K562 (cell line): ENCODE data around the gene IL12A.

ENCODE experiments used
- CTCF ChIP-seq, 3 experiments: IDR thresholded peaks in 2 of 3; conservative IDR thresholded peaks in 1 of 3; 2 replicates each; pipeline ENCODE4 v1.5.1; 2011 to 2012; ENCODE audit warnings: low read length in 3 of 3, mild to moderate bottlenecking in 3 of 3, control low read depth in 2 of 3, improper control_type of control experiment in 1 of 3, inconsistent platforms in 1 of 3, low read depth in 1 of 3, mixed read lengths in 1 of 3, moderate library complexity in 1 of 3; ENCODE audit not compliant: insufficient read depth in 2 of 3
- EP300 ChIP-seq: IDR thresholded peaks from 2 replicates; pipeline ENCODE4 v1.6.1; 2012; ENCODE audit warnings: low read length, improper control_type of control experiment
- EZH2 ChIP-seq: IDR thresholded peaks from 2 replicates; pipeline ENCODE4 v1.6.1; 2012; ENCODE audit warnings: low read depth, mild to moderate bottlenecking, inconsistent platforms, low read length, borderline replicate concordance
- JUND ChIP-seq, 2 experiments: IDR thresholded peaks; 2 replicates in 1 of 2; 3 replicates in 1 of 2; pipeline ENCODE4 v1.6.1; 2011; ENCODE audit warnings: borderline replicate concordance in 2 of 2, low read depth in 2 of 2, low read length in 2 of 2, improper control_type of control experiment in 1 of 2, missing biosample characterization in 1 of 2, missing genetic modification characterization in 1 of 2, missing genetic modification reagents in 1 of 2
- POLR3A ChIP-seq: IDR thresholded peaks from 2 replicates; pipeline ENCODE4 v1.6.1; 2011; ENCODE audit warnings: borderline replicate concordance, mild to moderate bottlenecking, moderate library complexity; ENCODE audit not compliant: insufficient read length, insufficient read depth; ENCODE audit errors: extremely low read depth
- RCOR1 ChIP-seq, 2 experiments: IDR thresholded peaks; 2 replicates each; pipeline ENCODE4 v1.6.1; 2012; ENCODE audit warnings: low read depth in 2 of 2, low read length in 2 of 2, borderline replicate concordance in 1 of 2, improper control_type of control experiment in 1 of 2
- SNRNP70 ChIP-seq: fragments of 200-400 bp; formaldehyde crosslinking; optimal IDR thresholded peaks from 2 replicates; pipeline ENCODE3; 2017; ENCODE audit warnings: low read depth, low read length
- SP1 ChIP-seq: sonication (generic); formaldehyde crosslinking; IDR thresholded peaks from 2 replicates; pipeline ENCODE4 v1.8.1; 2022; ENCODE audit warnings: mild to moderate bottlenecking, missing genetic modification reagents
- ZNF512 ChIP-seq: IDR thresholded peaks from 2 replicates; pipeline ENCODE4 v1.6.1; 2016; ENCODE audit warnings: missing genetic modification characterization, missing compliant biosample characterization

- TF ChIP-seq EZH2 (no peak), SNRNP70 (no peak), JUND (IDR thresholded peaks at IDR 0.05; ENCODE audit: borderline replicate concordance, low read depth, low read length) (no peak), JUND (tag; IDR thresholded peaks at IDR 0.05; ENCODE audit: borderline replicate concordance, low read depth, low read length) (no peak), EP300 (no peak), CTCF (IDR thresholded peaks at IDR 0.05 in 2 of 3, conservative IDR thresholded peaks at IDR 0.05 in 1 of 3; ENCODE audit: insufficient read depth in 2 of 3, low read depth in 1 of 3, low read length in 3 of 3) (no peak), SP1 (CRISPR knock-in tag) (no peak), RCOR1 (IDR thresholded peaks at IDR 0.05; ENCODE audit: borderline replicate concordance in 1 of 2, low read depth in 2 of 2, low read length in 2 of 2) (no peak), ZNF512 (no peak), POLR3A (no peak)
These were observed 4.0 kb downstream of the IL12A start for GRCh38 chr3:159992589-159992988.
